K562 (cell line): ENCODE data around the gene PGK2. TPM values are rescaled to one million over a fixed set of nuclear protein-coding genes. Genes with fewer than 3 reads are reported as not detected.

Experiments
- ATAC-seq: fragments of 200-7000 bp; cut with Tn5 transposase; 3 replicates; pipeline ENCODE4 v1.9.1; 2020; ENCODE audit warnings: moderate library complexity
- BruUV-seq: library from RNA; stranded (reverse); fragments of 400-500 nt; replicated peaks from 2 replicates; lab custom pipeline; 2021; lab: Mats Ljungman, UMichigan
- CTCF ChIA-PET: fragments of 300-600 bp; formaldehyde crosslinking; extraction: SDS; loops from one replicate; lab custom pipeline; 2021; ENCODE audit warnings: low intra/inter-chr PET ratio; lab: Yijun Ruan, JAX
- POLR2A ChIA-PET: fragments of 300-600, 350-650 bp; sonication (Branson Sonifier 250); formaldehyde crosslinking; extraction: SDS; loops from one replicate; lab custom pipeline; 2021; ENCODE audit warnings: antibody characterized with exemption, inconsistent platforms; lab: Yijun Ruan, JAX
- DNase-seq, 4 experiments: peaks; one replicate each; pipeline versions ENCODE4 v3.0.0 to v3.0.0-alpha.2; 2011 to 2018; ENCODE audit warnings: low spot score in 3 of 4, mixed read lengths in 3 of 4; ENCODE audit errors: extremely low read depth in 1 of 4
- FAIRE-seq: peaks from 2 replicates; lab custom pipeline; 2011; peaks lifted over from hg19 to GRCh38; lab: Jason Lieb, UNC
- H2AFZ ChIP-seq: 2 replicates; pipeline ENCODE4 v1.6.0; 2011; ENCODE audit warnings: low read depth, low read length, control low read depth, inconsistent platforms
- H3K27ac ChIP-seq: fragments of 200-600 bp; 3 replicates; pipeline ENCODE4 v1.8.0; 2011; ENCODE audit warnings: low read depth, mild to moderate bottlenecking, control low read depth, inconsistent platforms, low read length, moderate library complexity, mixed read lengths; ENCODE audit errors: extremely low read depth
- H3K27me3 ChIP-seq, 2 experiments: fragments of 300-600 bp in 1 of 2; 2 replicates in 1 of 2; 3 replicates in 1 of 2; pipeline versions ENCODE4 v1.6.0 to v1.8.0; 2011; ENCODE audit warnings: inconsistent platforms in 2 of 2, low read length in 2 of 2, mild to moderate bottlenecking in 1 of 2, mixed read lengths in 1 of 2, moderate library complexity in 1 of 2; ENCODE audit not compliant: control insufficient read depth in 2 of 2, insufficient read depth in 2 of 2
- H3K36me3 ChIP-seq: fragments of 300-600 bp; 3 replicates; pipeline ENCODE4 v1.8.0; 2011; ENCODE audit warnings: mild to moderate bottlenecking, low read length, inconsistent platforms; ENCODE audit not compliant: control insufficient read depth, insufficient read depth
- H3K4me1 ChIP-seq, 2 experiments: fragments of 200-600 bp in 1 of 2; replicated peaks in 1 of 2; 2 replicates in 1 of 2; 3 replicates in 1 of 2; pipeline versions ENCODE4 v1.5.1 to v1.8.0; 2011; ENCODE audit warnings: inconsistent platforms in 2 of 2, low read length in 2 of 2, mild to moderate bottlenecking in 1 of 2, mixed read lengths in 1 of 2, moderate library complexity in 1 of 2; ENCODE audit not compliant: control insufficient read depth in 2 of 2, insufficient read depth in 2 of 2
- H3K4me2 ChIP-seq: 2 replicates; pipeline ENCODE4 v1.6.1; 2011; ENCODE audit warnings: low read length, control low read depth, inconsistent platforms, mixed read lengths; ENCODE audit not compliant: insufficient read depth
- H3K4me3 ChIP-seq: fragments of 200-600 bp; sonication (generic), shearing (Covaris generic); 2 replicates; pipeline ENCODE4 v1.5.1; 2016; ENCODE audit warnings: control low read depth, inconsistent platforms
- H3K79me2 ChIP-seq: fragments of 200-600 bp; 3 replicates; pipeline ENCODE4 v1.8.0; 2011; ENCODE audit warnings: low read length, inconsistent platforms; ENCODE audit not compliant: control insufficient read depth, insufficient read depth
- H3K9ac ChIP-seq, 2 experiments: 2 replicates each; pipeline versions ENCODE4 v1.6.0 to v1.6.1; 2011; ENCODE audit warnings: low read depth in 2 of 2, low read length in 2 of 2, control low read depth in 1 of 2, inconsistent platforms in 1 of 2, mild to moderate bottlenecking in 1 of 2, mixed read lengths in 1 of 2; ENCODE audit not compliant: insufficient read depth in 1 of 2
- H3K9me1 ChIP-seq: one replicate; pipeline ENCODE4 v1.6.0; 2011; ENCODE audit warnings: inconsistent platforms, mild to moderate bottlenecking, low read length, moderate library complexity; ENCODE audit not compliant: control insufficient read depth, insufficient read depth
- H3K9me3 ChIP-seq: replicated peaks from 2 replicates; pipeline ENCODE4 v1.5.1; 2011; ENCODE audit warnings: low read depth, low read length, inconsistent platforms; ENCODE audit not compliant: control insufficient read depth, insufficient read depth
- H4K20me1 ChIP-seq: replicated peaks from 2 replicates; pipeline ENCODE4 v1.6.1; 2011; ENCODE audit warnings: low read length, inconsistent platforms, mixed read lengths; ENCODE audit not compliant: control insufficient read depth, insufficient read depth
- BRCA1 ChIP-seq, 2 experiments: fragments of 450-650 bp in 1 of 2; sonication (generic) in 1 of 2; formaldehyde crosslinking in 1 of 2; IDR thresholded peaks; 2 replicates each; pipeline versions ENCODE4 v1.5.0 to v1.6.1; 2017 to 2020; ENCODE audit warnings: mild to moderate bottlenecking in 1 of 2, missing genetic modification reagents in 1 of 2
- ERF ChIP-seq: fragments of 450-650 bp; formaldehyde crosslinking; IDR thresholded peaks from 2 replicates; pipeline ENCODE4 v1.4.0; 2020; ENCODE audit warnings: mild to moderate bottlenecking, mixed read lengths
- ETV5 ChIP-seq: sonication (generic); formaldehyde crosslinking; IDR thresholded peaks from 2 replicates; pipeline ENCODE4 v1.4.0; 2020; ENCODE audit warnings: low read depth, mild to moderate bottlenecking, missing genetic modification reagents
- FOXK2 ChIP-seq, 2 experiments: fragments of 450-650 bp; IDR thresholded peaks in 1 of 2; conservative IDR thresholded peaks in 1 of 2; 2 replicates each; pipeline ENCODE4 v1.6.1; 2016; ENCODE audit warnings: low read depth in 2 of 2, mild to moderate bottlenecking in 1 of 2
- PATZ1 ChIP-seq: fragments of 250-450 bp; sonication (Bioruptor Pico); IDR thresholded peaks from 2 replicates; pipeline ENCODE4 v1.5.0; 2020; ENCODE audit warnings: mild to moderate bottlenecking, borderline replicate concordance
- SRF ChIP-seq, 2 experiments: fragments of 250-450, 450-650 bp in 1 of 2; sonication (Bioruptor Pico) in 1 of 2; sonication (generic) in 1 of 2; formaldehyde crosslinking; IDR thresholded peaks; 2 replicates each; pipeline versions ENCODE4 v1.5.0 to v1.5.1; 2020 to 2022; ENCODE audit warnings: mild to moderate bottlenecking in 1 of 2, missing genetic modification reagents in 1 of 2
- TEAD2 ChIP-seq: fragments of 450-650 bp; IDR thresholded peaks from 2 replicates; pipeline ENCODE4 v1.6.1; 2016; ENCODE audit warnings: missing genetic modification characterization, control low read depth, missing compliant biosample characterization
- ZKSCAN3 ChIP-seq: fragments of 250-450 bp; sonication (Bioruptor Pico); IDR thresholded peaks from 2 replicates; pipeline ENCODE4 v1.4.0; 2020
- ZNF766 ChIP-seq: fragments of 200-800 bp; sonication (Bioruptor generic); conservative IDR thresholded peaks from 2 replicates; pipeline ENCODE4 v1.6.1; 2016; ENCODE audit warnings: missing genetic modification characterization, missing compliant biosample characterization
- WGBS: fragments of 100-300 bp; shearing (Covaris generic); methylation state at CpG from one replicate; pipeline ENCODE4 v1.1.6; 2016; ENCODE audit warnings: low coverage, mixed read lengths; ENCODE audit not compliant: insufficient coverage; ENCODE audit errors: missing lambda C conversion rate; 5-methylcytosine and 5-hydroxymethylcytosine counted together
- in situ Hi-C: fragments of 300-500 bp; cut with MboI; formaldehyde crosslinking; loops from 4 replicates; pipeline ENCODE4 v1.15.0; 2018; ENCODE audit warnings: inconsistent platforms, mixed read lengths
- intact Hi-C: fragments of 100-400 bp; cut with micrococcal nuclease; formaldehyde crosslinking; loops from 2 replicates; pipeline ENCODE4 v1.14.2; 2022
- polyA plus RNA-seq, 8 experiments: library from polyadenylated mRNA; depleted of rRNA in 4 of 8; stranded (reverse) in 5 of 8; unstranded in 3 of 8; fragments of >200 nt; fragmentation: Nextera tagmentation in 2 of 8; fragmentation: Illumina TruSeq in 1 of 8; extraction: Ambion mirVana in 2 of 8; extraction: Trizol in 1 of 8; gene quantifications; 2 replicates each; pipeline versions ENCODE4 v1.2.1 to v1.2.3, GENCODE V29; 2011 to 2014; ENCODE audit warnings: inconsistent platforms in 1 of 8, missing spikeins in 1 of 8
- total RNA-seq, 7 experiments: library from RNA; depleted of rRNA in 6 of 7; stranded (reverse); fragments of >200 nt in 6 of 7; fragmentation: Illumina TruSeq in 2 of 7; extraction: Trizol in 2 of 7; gene quantifications; 2 replicates each; pipeline versions ENCODE4 v1.2.1 to v1.2.3, GENCODE V29; 2011 to 2021; ENCODE audit warnings: low replicate concordance in 1 of 7
- TF ChIP-seq, protein P1 (sequence below): sonication (generic); formaldehyde crosslinking; IDR thresholded peaks from 2 replicates; pipeline ENCODE4 v1.8.0; 2022; ENCODE audit warnings: mild to moderate bottlenecking, low read depth, missing genetic modification reagents
- TF ChIP-seq, protein P2 (sequence below): sonication (generic); formaldehyde crosslinking; IDR thresholded peaks from 2 replicates; pipeline ENCODE4 v1.8.0; 2022; ENCODE audit warnings: missing genetic modification reagents, mild to moderate bottlenecking, moderate library complexity, borderline replicate concordance

Gene PGK2
- total and polyA plus RNA-seq, 9 of the 15 experiments (the other 6 are each of a cell fraction or from before 2014, with no cell fraction given): not detected

DNA sequence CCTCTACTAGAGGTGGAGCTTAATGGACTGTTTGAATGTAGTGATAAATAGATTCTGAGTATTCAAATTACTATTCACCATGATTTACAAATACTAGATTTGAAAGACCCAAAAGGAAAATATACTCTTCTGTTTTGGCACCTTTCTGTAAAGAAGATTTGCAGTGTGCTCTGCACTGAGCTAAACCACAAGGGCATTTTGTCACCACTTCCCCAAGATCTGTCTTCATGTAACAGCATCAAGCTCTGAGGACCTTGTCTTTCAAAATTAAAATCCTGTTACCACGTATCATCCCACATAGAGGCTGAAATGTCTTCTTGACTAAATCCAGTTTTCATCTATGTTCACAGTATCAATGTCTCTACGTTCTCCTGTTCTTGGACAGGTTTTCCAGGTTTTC is 3.3 kb upstream of the PGK2 start:
- peaks cover 4% of the 10 kb centered on the region for H3K9me3 ChIP-seq
- intact Hi-C loops: no loop called here
- DNase-seq: no peak
- H3K27me3 ChIP-seq: no peaks in the 10 kb centered on the region
- H3K4me1 ChIP-seq: no peaks in the 10 kb centered on the region
- no peak overlapping the region for H3K4me3 ChIP-seq
- BruUV-seq: no TSS peak
- no peak overlapping the region for H3K9ac ChIP-seq
- TF ChIP-seq BRCA1 (IDR thresholded peaks at IDR 0.05) (no peak), BRCA1 (CRISPR knock-in tag; IDR thresholded peaks at IDR 0.05) (no peak), ERF (CRISPR knock-in tag) (no peak)
- TF ChIP-seq, all 486 proteins: peak for 0
- H3K4me2 ChIP-seq: no peak overlapping the region
- WGBS: 56% methylated on average over 2 of the region's 2 CpGs
- no peaks in the 10 kb centered on the region for H4K20me1 ChIP-seq
- CTCF ChIA-PET: no interaction called here
- peak overlapping the region; percentile 36; the same call in 1 of the 2 replicates for H2AFZ ChIP-seq
- FAIRE-seq: no peak
- POLR2A ChIA-PET: interaction anchor here (0.7 to 1.3 kb wide), 3 partner anchors 15 to 155 kb away, joined by 3 to 4 read pairs (median 3); no protein-coding TSS in a partner anchor
- no peaks in the 10 kb centered on the region for H3K36me3 ChIP-seq
- H3K27ac ChIP-seq: no peak overlapping the region
- 0 out of 3 replicates have a peak, but pooled peaks have one; percentile 31 for ATAC-seq
- H3K9me1 ChIP-seq: no peaks in the 10 kb centered on the region
- no peaks in the 10 kb centered on the region for H3K79me2 ChIP-seq
- in situ Hi-C loops: no loop called here

DNA sequence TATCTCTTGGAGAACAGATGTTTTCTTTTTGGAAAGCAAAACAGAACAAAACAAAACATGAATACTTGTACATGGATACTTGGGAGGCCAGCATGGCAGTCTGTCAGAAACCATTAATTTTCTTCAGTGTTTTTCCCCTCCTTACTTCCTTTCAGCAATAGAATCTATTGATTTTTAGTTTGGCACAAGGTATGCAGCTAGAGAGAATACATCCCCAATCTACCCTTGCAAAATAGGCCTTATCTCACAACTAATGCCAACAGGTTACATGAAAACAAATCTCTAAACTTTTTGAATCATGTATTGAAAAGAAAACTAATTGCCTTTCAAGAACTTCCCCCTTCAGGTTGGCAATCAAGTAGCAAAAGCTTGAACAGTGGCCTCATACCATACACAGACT is 2.8 kb downstream of the PGK2 start:
- no TSS peak for BruUV-seq
- Histone ChIP-seq H3K27ac (no peak overlapping the region), H3K79me2 (no peaks in the 10 kb centered on the region), H3K4me1 (peaks cover 7 to 20% of the 10 kb centered on the region in 2 experiments; a peak in 4 of 5 replicates), H2AFZ (peak overlapping the region; percentile 93), H3K4me3 (no peak overlapping the region), H3K27me3 (no peaks in the 10 kb centered on the region), H3K4me2 (no peak overlapping the region), H3K9me1 (no peaks in the 10 kb centered on the region), H4K20me1 (no peaks in the 10 kb centered on the region), H3K9ac (no peak overlapping the region), H3K36me3 (no peaks in the 10 kb centered on the region), H3K9me3 (peaks cover 4% of the 10 kb centered on the region)
- ChIA-PET CTCF (no interaction called here), POLR2A (no interaction called here)
- no peak for ATAC-seq
- intact Hi-C loops (loop anchor here (5.0 kb wide), 1 partner anchor 137 kb away; no protein-coding TSS in a partner anchor), in situ Hi-C loops (no loop called here)
- no peak for FAIRE-seq
- no peak for DNase-seq
- no peak for TF ChIP-seq TEAD2 (tag)
- TF ChIP-seq ZNF766 (CRISPR knock-in tag): no peak
- TF ChIP-seq ETV5 (CRISPR knock-in tag): no peak
- TF ChIP-seq, protein P1, sequence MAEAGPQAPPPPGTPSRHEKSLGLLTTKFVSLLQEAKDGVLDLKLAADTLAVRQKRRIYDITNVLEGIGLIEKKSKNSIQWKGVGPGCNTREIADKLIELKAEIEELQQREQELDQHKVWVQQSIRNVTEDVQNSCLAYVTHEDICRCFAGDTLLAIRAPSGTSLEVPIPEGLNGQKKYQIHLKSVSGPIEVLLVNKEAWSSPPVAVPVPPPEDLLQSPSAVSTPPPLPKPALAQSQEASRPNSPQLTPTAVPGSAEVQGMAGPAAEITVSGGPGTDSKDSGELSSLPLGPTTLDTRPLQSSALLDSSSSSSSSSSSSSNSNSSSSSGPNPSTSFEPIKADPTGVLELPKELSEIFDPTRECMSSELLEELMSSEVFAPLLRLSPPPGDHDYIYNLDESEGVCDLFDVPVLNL (CRISPR knock-in tag): no peak
- no peak for TF ChIP-seq SRF (CRISPR knock-in tag; IDR thresholded peaks at IDR 0.05)
- TF ChIP-seq ZKSCAN3: no peak
- TF ChIP-seq PATZ1: no peak
- TF ChIP-seq FOXK2 (conservative IDR thresholded peaks at IDR 0.05 in 1 of 2, IDR thresholded peaks at IDR 0.05 in 1 of 2; ENCODE audit: low read depth in 2 of 2): no peak
- TF ChIP-seq, protein P2, sequence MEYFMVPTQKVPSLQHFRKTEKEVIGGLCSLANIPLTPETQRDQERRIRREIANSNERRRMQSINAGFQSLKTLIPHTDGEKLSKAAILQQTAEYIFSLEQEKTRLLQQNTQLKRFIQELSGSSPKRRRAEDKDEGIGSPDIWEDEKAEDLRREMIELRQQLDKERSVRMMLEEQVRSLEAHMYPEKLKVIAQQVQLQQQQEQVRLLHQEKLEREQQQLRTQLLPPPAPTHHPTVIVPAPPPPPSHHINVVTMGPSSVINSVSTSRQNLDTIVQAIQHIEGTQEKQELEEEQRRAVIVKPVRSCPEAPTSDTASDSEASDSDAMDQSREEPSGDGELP: no peak
